B cell (primary cell): ENCODE results near the gene HES4. TPM values are rescaled to one million over a fixed set of nuclear protein-coding genes. Genes with fewer than 3 reads are reported as not detected.

ENCODE experiments used
- ATAC-seq: fragments of 200-7000 bp; cut with Tn5 transposase; one replicate; pipeline ENCODE4 v1.10.0; 2021; ENCODE audit warnings: low read depth, mild to moderate bottlenecking, moderate number of reproducible peaks, moderate library complexity
- CTCF ChIA-PET: fragments of 350-600 bp; sonication (Branson Sonifier 250); formaldehyde crosslinking; loops from one replicate; lab custom pipeline; 2021; ENCODE audit warnings: antibody characterized with exemption, inconsistent platforms; lab: Charles Lee
- POLR2A ChIA-PET: fragments of 350-600 bp; sonication (Branson Sonifier 250); formaldehyde crosslinking; loops from one replicate; lab custom pipeline; 2021; ENCODE audit warnings: antibody characterized with exemption; lab: Charles Lee
- DNase-seq: peaks from one replicate; pipeline ENCODE4 v3.0.0; 2013
- H2AFZ ChIP-seq: 2 replicates; pipeline ENCODE4 v1.6.1; 2012; ENCODE audit warnings: mild to moderate bottlenecking, low read depth, low read length; ENCODE audit not compliant: insufficient read depth, poor library complexity, severe bottlenecking
- H3K27ac ChIP-seq, 2 donors: 1 replicate in 1 of 2; 2 replicates in 1 of 2; pipeline ENCODE4 v1.5.1; 2012 to 2013; ENCODE audit warnings: low read length in 2 of 2, mild to moderate bottlenecking in 2 of 2, moderate library complexity in 1 of 2
- H3K27me3 ChIP-seq, 4 experiments: fragments of 200-600 bp in 1 of 4; sonication (generic) in 1 of 4; replicated peaks in 1 of 4; 1 replicate in 2 of 4; 2 replicates in 2 of 4; pipeline versions ENCODE4 v1.6.1 to v1.7.0; 2013 to 2016; ENCODE audit warnings: low read length in 3 of 4, mild to moderate bottlenecking in 2 of 4, mixed read lengths in 1 of 4, moderate library complexity in 1 of 4; ENCODE audit not compliant: insufficient read depth in 4 of 4, control insufficient read depth in 3 of 4; ENCODE audit errors: control extremely low read depth in 1 of 4
- H3K36me3 ChIP-seq, 2 experiments: replicated peaks in 1 of 2; 1 replicate in 1 of 2; 2 replicates in 1 of 2; pipeline versions ENCODE4 v1.6.1 to v1.7.1; 2013; ENCODE audit warnings: low read length in 1 of 2; ENCODE audit not compliant: insufficient read depth in 2 of 2, control insufficient read depth in 1 of 2; ENCODE audit errors: control extremely low read depth in 1 of 2, extremely low read depth in 1 of 2
- H3K4me1 ChIP-seq, 2 donors: fragments of 200-600 bp in 1 of 2; sonication (generic) in 1 of 2; 1 replicate in 1 of 2; 2 replicates in 1 of 2; pipeline versions ENCODE4 v1.5.1 to v1.6.1; 2013 to 2017; ENCODE audit warnings: low read length in 2 of 2; ENCODE audit not compliant: control insufficient read depth in 2 of 2, insufficient read depth in 2 of 2
- H3K4me2 ChIP-seq: replicated peaks from 2 replicates; pipeline ENCODE3; 2012; ENCODE audit warnings: mild to moderate bottlenecking, low read depth, low read length; ENCODE audit not compliant: poor library complexity, severe bottlenecking
- H3K4me3 ChIP-seq, 5 experiments: fragments of 200-600 bp in 1 of 5; sonication (generic) in 1 of 5; 1 replicate in 3 of 5; 2 replicates in 2 of 5; pipeline versions ENCODE4 v1.5.1 to v1.7.0; 2011 to 2016; ENCODE audit warnings: low read length in 4 of 5, mild to moderate bottlenecking in 4 of 5, low read depth in 2 of 5, control low read depth in 1 of 5, moderate library complexity in 1 of 5; ENCODE audit not compliant: insufficient read depth in 1 of 5; ENCODE audit errors: control extremely low read depth in 1 of 5, extremely low read depth in 1 of 5
- H3K79me2 ChIP-seq: fragments of 200-600 bp; sonication (generic); one replicate; pipeline ENCODE4 v1.6.0; 2016; ENCODE audit warnings: low read length; ENCODE audit not compliant: control insufficient read depth, insufficient read depth
- H3K9ac ChIP-seq: fragments of 200-600 bp; sonication (generic); 2 replicates; pipeline ENCODE4 v1.6.1; 2017; ENCODE audit warnings: mild to moderate bottlenecking, low read length, moderate library complexity
- H3K9me3 ChIP-seq, 3 donors: one replicate each; pipeline versions ENCODE4 v1.6.1 to v1.7.1; 2013; ENCODE audit warnings: low read length in 2 of 3; ENCODE audit not compliant: control insufficient read depth in 2 of 3, insufficient read depth in 1 of 3; ENCODE audit errors: control extremely low read depth in 1 of 3
- H4K20me1 ChIP-seq: 2 replicates; pipeline ENCODE4 v1.6.0; 2012; ENCODE audit warnings: mild to moderate bottlenecking, low read length; ENCODE audit not compliant: insufficient read depth, control insufficient read depth, poor library complexity, severe bottlenecking
- H3K27ac Mint-ChIP-seq: one replicate; pipeline ENCODE4 v1.8.0; 2021; ENCODE audit warnings: mixed read lengths
- H3K27me3 Mint-ChIP-seq: one replicate; pipeline ENCODE4 v1.8.0; 2021; ENCODE audit warnings: mixed read lengths
- H3K4me1 Mint-ChIP-seq: one replicate; pipeline ENCODE4 v1.8.0; 2021; ENCODE audit warnings: mixed read lengths
- H3K4me3 Mint-ChIP-seq: one replicate; pipeline ENCODE4 v1.8.0; 2021; ENCODE audit warnings: mixed read lengths
- H3K9me3 Mint-ChIP-seq: one replicate; pipeline ENCODE4 v1.8.0; 2022; ENCODE audit warnings: mixed read lengths; ENCODE audit not compliant: insufficient read depth
- EZH2 ChIP-seq: IDR thresholded peaks from 2 replicates; pipeline ENCODE4 v1.6.1; 2012; ENCODE audit warnings: borderline replicate concordance, low read depth, mild to moderate bottlenecking, moderate library complexity, low read length; ENCODE audit not compliant: insufficient read depth, poor library complexity, severe bottlenecking
- WGBS: methylation state at CpG from one replicate; pipeline ENCODE4 v1.1.5; 2013; ENCODE audit warnings: missing lambda C conversion rate; ENCODE audit not compliant: insufficient coverage; 5-methylcytosine and 5-hydroxymethylcytosine counted together
- intact Hi-C: fragments of 100-400 bp; cut with micrococcal nuclease; formaldehyde crosslinking; loops from one replicate; pipeline ENCODE4 v1.10.0; 2022
- polyA plus RNA-seq: library from polyadenylated mRNA; depleted of rRNA; stranded (reverse); fragments of >200 nt; gene quantifications from 2 replicates; pipeline ENCODE4 v1.2.3, GENCODE V29; 2012
- total RNA-seq, 2 donors: library from RNA; stranded (reverse); fragments of 120-200 nt in 1 of 2; gene quantifications; 1 replicate in 1 of 2; 2 replicates in 1 of 2; pipeline versions ENCODE4 v1.2.3 to v1.2.4, GENCODE V29; 2013 to 2022
- TF ChIP-seq, protein P1 (sequence below): fragments of 200-600 bp; IDR thresholded peaks from one replicate; pipeline ENCODE4 v1.8.0; 2022; ENCODE audit warnings: antibody characterized with exemption, mild to moderate bottlenecking

The HES4 gene
- total and polyA plus RNA-seq, 2 donors (not counting 1 experiment from before 2014, with no cell fraction given) = 3.2 to 4.5 TPM

DNA sequence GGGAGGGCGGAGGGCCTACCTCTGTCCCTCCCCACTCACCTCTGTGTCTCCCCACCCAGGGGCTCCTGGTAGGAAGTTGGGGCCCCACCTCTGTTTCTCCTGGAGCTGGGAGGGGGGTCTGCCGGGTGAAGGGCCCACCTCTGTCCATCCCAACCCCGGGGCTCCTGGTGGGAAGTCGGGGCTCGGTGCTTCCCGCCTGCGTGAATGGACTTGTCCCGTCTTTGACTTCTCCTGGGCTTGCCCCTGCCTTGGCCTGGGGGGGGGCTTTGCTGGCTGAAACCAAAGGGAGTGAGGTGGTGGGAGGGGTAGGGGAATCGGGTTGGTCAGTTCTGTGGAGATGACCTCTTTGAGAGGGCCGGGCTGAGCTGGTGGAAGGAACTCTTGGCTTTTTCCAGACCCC is 25.8 kb upstream of the HES4 start:
- WGBS = 95% methylated on average over 3 of the region's 10 CpGs
- H3K9ac ChIP-seq = no peak overlapping the region
- H3K4me3 Mint-ChIP-seq = no peak overlapping the region
- ATAC-seq = no peak
- no peaks in the 10 kb centered on the region for H3K36me3 ChIP-seq
- intact Hi-C loops = no loop called here
- ChIA-PET POLR2A (no interaction called here), CTCF (interaction anchor here (1.3 kb wide), 1 partner anchor 14 kb away, joined by 3 read pairs; no protein-coding TSS in a partner anchor)
- no peaks in the 10 kb centered on the region for H3K9me3 ChIP-seq
- H3K27me3 ChIP-seq = peaks cover 0 to 22% (median 6%) of the 10 kb centered on the region in 4 experiments
- TF ChIP-seq, protein P1, sequence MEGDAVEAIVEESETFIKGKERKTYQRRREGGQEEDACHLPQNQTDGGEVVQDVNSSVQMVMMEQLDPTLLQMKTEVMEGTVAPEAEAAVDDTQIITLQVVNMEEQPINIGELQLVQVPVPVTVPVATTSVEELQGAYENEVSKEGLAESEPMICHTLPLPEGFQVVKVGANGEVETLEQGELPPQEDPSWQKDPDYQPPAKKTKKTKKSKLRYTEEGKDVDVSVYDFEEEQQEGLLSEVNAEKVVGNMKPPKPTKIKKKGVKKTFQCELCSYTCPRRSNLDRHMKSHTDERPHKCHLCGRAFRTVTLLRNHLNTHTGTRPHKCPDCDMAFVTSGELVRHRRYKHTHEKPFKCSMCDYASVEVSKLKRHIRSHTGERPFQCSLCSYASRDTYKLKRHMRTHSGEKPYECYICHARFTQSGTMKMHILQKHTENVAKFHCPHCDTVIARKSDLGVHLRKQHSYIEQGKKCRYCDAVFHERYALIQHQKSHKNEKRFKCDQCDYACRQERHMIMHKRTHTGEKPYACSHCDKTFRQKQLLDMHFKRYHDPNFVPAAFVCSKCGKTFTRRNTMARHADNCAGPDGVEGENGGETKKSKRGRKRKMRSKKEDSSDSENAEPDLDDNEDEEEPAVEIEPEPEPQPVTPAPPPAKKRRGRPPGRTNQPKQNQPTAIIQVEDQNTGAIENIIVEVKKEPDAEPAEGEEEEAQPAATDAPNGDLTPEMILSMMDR = no peak
- TF ChIP-seq EZH2 = no peak
- no peaks in the 10 kb centered on the region for H3K9me3 Mint-ChIP-seq
- no peak for DNase-seq
- no peaks in the 10 kb centered on the region for H4K20me1 ChIP-seq
- no peaks in the 10 kb centered on the region for H3K27me3 Mint-ChIP-seq
- H3K4me1 Mint-ChIP-seq = peaks cover 1% of the 10 kb centered on the region
- H2AFZ ChIP-seq = no peak overlapping the region
- H3K4me2 ChIP-seq = no peak overlapping the region
- no peaks in the 10 kb centered on the region for H3K79me2 ChIP-seq
- peaks cover 4 to 11% of the 10 kb centered on the region in 2 donors for H3K4me1 ChIP-seq
- no peak overlapping the region for H3K27ac ChIP-seq
- no peak overlapping the region for H3K4me3 ChIP-seq
- H3K27ac Mint-ChIP-seq = no peak overlapping the region

DNA sequence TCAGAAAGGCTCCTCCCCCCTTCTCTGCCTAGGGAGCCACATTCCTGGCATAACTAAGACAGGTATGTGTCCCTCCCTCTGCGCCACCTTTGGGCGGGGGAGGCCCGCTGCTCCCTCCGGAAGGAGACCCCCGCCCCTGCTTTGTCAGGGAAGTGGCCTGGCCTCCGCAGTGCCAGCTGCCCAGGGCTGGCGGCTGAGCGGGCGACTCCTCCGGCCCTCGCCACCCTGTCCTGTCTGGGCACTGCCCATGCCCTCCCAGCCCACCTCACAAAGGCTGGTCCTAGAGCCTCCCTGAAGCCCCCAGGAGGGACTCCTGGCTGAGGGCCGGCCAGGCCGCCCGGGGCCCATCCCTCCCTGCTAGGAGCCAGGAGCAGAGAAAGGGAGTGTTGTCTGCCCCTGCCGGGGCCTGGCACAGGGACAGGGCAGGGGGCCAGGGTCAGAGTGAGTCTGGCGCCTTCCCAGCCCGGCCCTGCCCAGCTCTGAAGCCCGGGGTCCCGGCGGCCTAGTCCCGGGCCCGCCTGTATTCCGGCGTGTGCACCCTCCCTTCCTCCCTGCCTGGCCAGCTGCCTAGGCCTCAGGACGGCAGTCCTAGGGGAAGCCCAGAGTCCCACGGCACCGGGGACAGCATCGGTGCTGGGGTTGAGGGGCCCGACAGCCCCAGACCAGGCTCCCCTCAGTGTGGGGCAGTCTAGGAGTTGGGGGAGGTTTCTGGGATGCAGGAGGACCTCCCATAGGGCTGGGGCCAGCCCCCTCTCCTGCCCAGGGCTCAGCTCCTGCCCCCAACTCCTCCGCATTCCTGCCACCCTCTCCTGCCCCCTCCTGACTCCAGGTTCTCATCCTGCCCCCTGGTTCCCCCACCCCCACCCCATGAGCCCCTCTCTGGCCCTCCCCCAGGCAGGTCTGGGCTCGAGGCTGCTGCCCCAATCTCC is 25.1 kb upstream of the HES4 start:
- Histone ChIP-seq H3K4me2 (no peak overlapping the region), H2AFZ (no peak overlapping the region), H4K20me1 (no peaks in the 10 kb centered on the region), H3K4me3 (no peak overlapping the region), H3K27ac (no peak overlapping the region), H3K27me3 (peaks cover 0 to 22% (median 6%) of the 10 kb centered on the region in 4 experiments), H3K9me3 (no peaks in the 10 kb centered on the region), H3K79me2 (no peaks in the 10 kb centered on the region), H3K4me1 (peaks cover 6 to 14% of the 10 kb centered on the region in 2 donors), H3K9ac (no peak overlapping the region), H3K36me3 (no peaks in the 10 kb centered on the region)
- POLR2A ChIA-PET = interaction anchor here (0.6 kb wide), 1 partner anchor 44 kb away, joined by 3 read pairs; no protein-coding TSS in a partner anchor
- TF ChIP-seq, protein P1 = no peak
- no peak for TF ChIP-seq EZH2
- intact Hi-C loops = no loop called here
- H3K4me1 Mint-ChIP-seq = peaks cover 1% of the 10 kb centered on the region
- no peak overlapping the region for H3K4me3 Mint-ChIP-seq
- H3K9me3 Mint-ChIP-seq = no peaks in the 10 kb centered on the region
- ATAC-seq = no peak
- 85% methylated on average over 20 of the region's 31 CpGs for WGBS
- no peak overlapping the region for H3K27ac Mint-ChIP-seq
- no peaks in the 10 kb centered on the region for H3K27me3 Mint-ChIP-seq
- CTCF ChIA-PET = interaction anchor here (1.5 kb wide), 1 partner anchor 39 kb away, joined by 5 read pairs; no protein-coding TSS in a partner anchor
- DNase-seq = no peak
